ENCODE data around the gene STKLD1. TPM values are rescaled to one million over a fixed set of nuclear protein-coding genes. Genes with fewer than 3 reads are reported as not detected.
"Not testable (repeated sequence)": the region's sequence is repeated elsewhere in the genome, so short reads cannot be mapped to it uniquely, and the experiment has no call there.

STKLD1 gene
- total RNA-seq, 2 donors from 2014 or later, result 0.95 TPM; not detected in 1

DNA sequence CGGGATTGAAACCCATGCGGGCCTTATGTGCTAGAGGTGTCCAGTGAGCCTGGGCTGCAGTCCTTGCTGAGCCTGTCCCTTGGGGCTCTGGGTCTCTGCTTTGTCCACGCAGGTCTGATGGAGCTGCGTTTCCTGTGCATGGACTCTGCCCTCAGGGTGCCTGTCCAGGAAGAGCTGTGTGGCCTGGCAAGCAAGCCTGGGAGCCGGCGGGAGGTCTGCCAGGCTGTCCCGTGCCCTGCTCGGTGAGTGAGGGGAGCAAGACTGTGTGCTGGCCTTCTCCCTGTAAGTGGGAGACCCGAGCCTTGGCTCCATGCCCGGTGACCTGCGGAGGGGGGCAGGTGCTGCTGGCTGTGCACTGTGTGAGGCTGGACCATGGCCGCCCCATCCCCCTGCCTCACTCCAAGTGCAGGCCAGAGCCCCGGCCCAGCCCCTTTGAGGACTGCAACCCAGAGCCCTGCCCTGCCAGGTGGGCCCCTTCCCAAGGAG is 72.4 kb downstream of the STKLD1 start:
- TF ChIP-seq, protein P1, sequence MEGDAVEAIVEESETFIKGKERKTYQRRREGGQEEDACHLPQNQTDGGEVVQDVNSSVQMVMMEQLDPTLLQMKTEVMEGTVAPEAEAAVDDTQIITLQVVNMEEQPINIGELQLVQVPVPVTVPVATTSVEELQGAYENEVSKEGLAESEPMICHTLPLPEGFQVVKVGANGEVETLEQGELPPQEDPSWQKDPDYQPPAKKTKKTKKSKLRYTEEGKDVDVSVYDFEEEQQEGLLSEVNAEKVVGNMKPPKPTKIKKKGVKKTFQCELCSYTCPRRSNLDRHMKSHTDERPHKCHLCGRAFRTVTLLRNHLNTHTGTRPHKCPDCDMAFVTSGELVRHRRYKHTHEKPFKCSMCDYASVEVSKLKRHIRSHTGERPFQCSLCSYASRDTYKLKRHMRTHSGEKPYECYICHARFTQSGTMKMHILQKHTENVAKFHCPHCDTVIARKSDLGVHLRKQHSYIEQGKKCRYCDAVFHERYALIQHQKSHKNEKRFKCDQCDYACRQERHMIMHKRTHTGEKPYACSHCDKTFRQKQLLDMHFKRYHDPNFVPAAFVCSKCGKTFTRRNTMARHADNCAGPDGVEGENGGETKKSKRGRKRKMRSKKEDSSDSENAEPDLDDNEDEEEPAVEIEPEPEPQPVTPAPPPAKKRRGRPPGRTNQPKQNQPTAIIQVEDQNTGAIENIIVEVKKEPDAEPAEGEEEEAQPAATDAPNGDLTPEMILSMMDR (conservative IDR thresholded peaks at IDR 0.05), result no peak
- Histone ChIP-seq H3K27me3 (ENCODE audit: control insufficient read depth, insufficient read depth, low read length, poor library complexity, severe bottlenecking) (no peaks in the 10 kb centered on the region), H3K9me3 (ENCODE audit: control insufficient read depth, low read length) (no peaks in the 10 kb centered on the region), H3K4me3 (ENCODE audit: low read length) (no peak overlapping the region), H3K9ac (ENCODE audit: extremely low read depth, low read length, poor library complexity, severe bottlenecking) (no peak overlapping the region), H3K4me1 (ENCODE audit: control insufficient read depth, insufficient read depth, low read length) (no peaks in the 10 kb centered on the region), H3K27ac (ENCODE audit: low read depth, low read length) (no peak overlapping the region), H3K36me3 (ENCODE audit: control insufficient read depth, insufficient read depth, low read length) (no peaks in the 10 kb centered on the region)
- Mint-ChIP-seq H3K27me3 (ENCODE audit: insufficient read depth) (no peaks in the 10 kb centered on the region), H3K27ac (no peak overlapping the region), H3K4me3 (no peak overlapping the region), H3K4me1 (no peaks in the 10 kb centered on the region), H3K9me3 (no peaks in the 10 kb centered on the region), H3K36me3 (ENCODE audit: low read depth) (no peaks in the 10 kb centered on the region)
- DNase-seq, result no peak
- WGBS, 2 experiments (ENCODE audit: insufficient coverage in 1 of 2, insufficient read length in 1 of 2), result 89 to 98% methylated on average over 6 to 13 of the region's 13 CpGs

DNA sequence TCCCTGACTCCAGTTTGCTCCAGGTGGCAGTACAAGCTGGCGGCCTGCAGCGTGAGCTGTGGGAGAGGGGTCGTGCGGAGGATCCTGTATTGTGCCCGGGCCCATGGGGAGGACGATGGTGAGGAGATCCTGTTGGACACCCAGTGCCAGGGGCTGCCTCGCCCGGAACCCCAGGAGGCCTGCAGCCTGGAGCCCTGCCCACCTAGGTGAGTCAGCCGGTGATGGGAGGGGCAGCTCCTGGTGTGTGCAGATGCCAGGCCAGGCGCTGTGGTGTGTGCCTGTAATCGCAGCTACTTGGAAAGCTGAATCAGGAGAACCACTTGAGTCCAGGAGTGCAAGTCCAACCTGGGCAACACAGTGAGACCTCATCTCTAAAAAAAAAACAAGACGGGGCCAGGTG is 73.6 kb downstream of the STKLD1 start:
- 92 to 95% methylated on average over 5 to 12 of the region's 12 CpGs for WGBS, 2 experiments (ENCODE audit: insufficient coverage in 1 of 2, insufficient read length in 1 of 2)
- H3K9me3 ChIP-seq (ENCODE audit: control insufficient read depth, low read length), result no peaks in the 10 kb centered on the region
- peak; percentile 41 for DNase-seq
- TF ChIP-seq, protein P1 (conservative IDR thresholded peaks at IDR 0.05), result no peak
- no peaks in the 10 kb centered on the region for H3K4me1 ChIP-seq (ENCODE audit: control insufficient read depth, insufficient read depth, low read length)
- no peak overlapping the region for H3K27ac ChIP-seq (ENCODE audit: low read depth, low read length)
- Mint-ChIP-seq H3K36me3 (ENCODE audit: low read depth) (no peaks in the 10 kb centered on the region), H3K4me1 (no peaks in the 10 kb centered on the region), H3K27me3 (ENCODE audit: insufficient read depth) (no peaks in the 10 kb centered on the region), H3K27ac (no peak overlapping the region), H3K4me3 (no peak overlapping the region), H3K9me3 (no peaks in the 10 kb centered on the region)
- no peaks in the 10 kb centered on the region for H3K27me3 ChIP-seq (ENCODE audit: control insufficient read depth, insufficient read depth, low read length, poor library complexity, severe bottlenecking)
- no peaks in the 10 kb centered on the region for H3K36me3 ChIP-seq (ENCODE audit: control insufficient read depth, insufficient read depth, low read length)
- H3K9ac ChIP-seq (ENCODE audit: extremely low read depth, low read length, poor library complexity, severe bottlenecking), result no peak overlapping the region
- H3K4me3 ChIP-seq (ENCODE audit: low read length), result no peak overlapping the region

DNA sequence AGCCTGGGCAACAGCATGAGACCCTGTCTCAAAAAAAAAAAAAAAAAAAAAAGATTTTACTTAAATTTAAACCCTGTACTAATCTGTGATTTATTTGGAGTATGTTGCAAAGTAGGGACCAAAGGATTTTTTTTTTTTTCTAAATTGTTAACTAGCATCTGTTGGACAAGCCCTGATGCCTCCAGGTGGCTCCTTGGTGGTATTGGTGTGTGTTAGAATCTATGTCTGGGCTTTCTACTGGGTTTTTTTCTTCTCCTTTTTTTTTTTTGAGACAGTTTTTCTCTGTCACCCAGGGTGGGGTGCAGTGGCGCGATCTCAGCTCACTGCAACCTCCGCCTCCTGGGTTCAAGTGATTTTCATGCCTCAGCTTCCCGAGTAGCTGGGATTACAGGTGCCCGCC is 75.7 kb downstream of the STKLD1 start:
- not testable (repeated sequence) for H3K27ac Mint-ChIP-seq; H3K9me3 Mint-ChIP-seq; H3K4me1 ChIP-seq (ENCODE audit: control insufficient read depth, insufficient read depth, low read length); H3K9ac ChIP-seq (ENCODE audit: extremely low read depth, low read length, poor library complexity, severe bottlenecking); H3K4me1 Mint-ChIP-seq; H3K4me3 ChIP-seq (ENCODE audit: low read length); H3K27ac ChIP-seq (ENCODE audit: low read depth, low read length); H3K36me3 ChIP-seq (ENCODE audit: control insufficient read depth, insufficient read depth, low read length); H3K4me3 Mint-ChIP-seq; H3K27me3 ChIP-seq (ENCODE audit: control insufficient read depth, insufficient read depth, low read length, poor library complexity, severe bottlenecking); H3K9me3 ChIP-seq (ENCODE audit: control insufficient read depth, low read length); H3K36me3 Mint-ChIP-seq (ENCODE audit: low read depth); DNase-seq; H3K27me3 Mint-ChIP-seq (ENCODE audit: insufficient read depth)
- TF ChIP-seq, protein P1 (conservative IDR thresholded peaks at IDR 0.05), result peak; percentile 16
- 93 to 94% methylated on average over 2 to 5 of the region's 5 CpGs for WGBS, 2 experiments (ENCODE audit: insufficient coverage in 1 of 2, insufficient read length in 1 of 2)
